ENCODE measurements around the gene ATP6V0C. TPM values are rescaled to one million over a fixed set of nuclear protein-coding genes. Genes with fewer than 3 reads are reported as not detected.
"Not testable (repeated sequence)": the region's sequence is repeated elsewhere in the genome, so short reads cannot be mapped to it uniquely, and the experiment has no call there.

ATP6V0C gene
- total RNA-seq, 2 experiments from 2014 or later: 111 to 115 TPM

DNA sequence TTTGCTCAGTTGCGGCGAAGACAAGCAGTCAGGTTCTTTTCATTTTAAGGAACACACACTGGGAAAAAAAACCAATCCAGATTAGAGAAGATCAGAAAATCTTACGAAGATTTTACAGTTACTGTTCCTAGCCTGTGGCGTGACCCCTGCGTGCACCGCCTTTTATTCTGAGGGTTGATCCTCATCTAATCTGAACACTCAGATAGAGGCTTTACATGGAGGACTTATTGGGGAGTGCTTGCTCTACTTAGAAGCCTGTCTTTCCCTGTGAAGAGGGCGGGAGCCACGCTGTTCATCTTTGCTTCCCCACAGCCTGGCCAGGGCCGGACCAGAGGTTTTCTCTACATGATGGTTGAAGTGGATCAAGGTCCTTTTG lies 37.4 kb upstream of the ATP6V0C start:
- Mint-ChIP-seq H3K27ac (no peak overlapping the region), H3K27me3 (peaks cover 12% of the 10 kb centered on the region), H3K9me3 (no peaks in the 10 kb centered on the region), H3K4me3 (peak overlapping the region; percentile 57), H3K36me3 (no peaks in the 10 kb centered on the region), H3K4me1 (ENCODE audit: low read depth) (peaks cover 15% of the 10 kb centered on the region)
- POLR2A ChIA-PET: no interaction called here
- DNase-seq: no peak
- intact Hi-C loops (cut with micrococcal nuclease): no loop called here
- CTCF ChIA-PET: no interaction called here

DNA sequence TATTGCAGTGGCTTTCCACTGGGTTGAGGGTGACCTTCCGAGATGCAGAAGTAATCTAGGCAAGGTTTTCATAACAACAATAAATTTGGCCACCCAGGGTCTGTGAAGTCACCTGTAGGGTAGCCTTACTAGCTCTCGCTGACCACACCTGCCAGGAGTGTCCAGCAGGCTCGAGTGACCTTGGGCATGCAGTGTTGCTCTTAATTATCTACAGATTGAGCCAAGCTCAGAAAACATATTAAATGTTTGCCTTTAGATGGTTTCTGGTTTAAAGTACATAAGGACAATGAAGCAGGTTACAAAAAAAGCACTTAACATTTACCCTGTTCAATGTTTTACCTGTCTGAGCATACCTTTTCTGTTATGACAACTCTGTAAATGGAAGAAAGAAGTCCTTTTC lies 37.0 kb upstream of the ATP6V0C start:
- DNase-seq: no peak
- Mint-ChIP-seq H3K4me3 (peak overlapping the region; percentile 57), H3K27me3 (peaks cover 12% of the 10 kb centered on the region), H3K4me1 (ENCODE audit: low read depth) (peaks cover 15% of the 10 kb centered on the region), H3K9me3 (no peaks in the 10 kb centered on the region), H3K36me3 (no peaks in the 10 kb centered on the region), H3K27ac (no peak overlapping the region)
- intact Hi-C loops (cut with micrococcal nuclease): no loop called here
- POLR2A ChIA-PET: no interaction called here
- CTCF ChIA-PET: no interaction called here

DNA sequence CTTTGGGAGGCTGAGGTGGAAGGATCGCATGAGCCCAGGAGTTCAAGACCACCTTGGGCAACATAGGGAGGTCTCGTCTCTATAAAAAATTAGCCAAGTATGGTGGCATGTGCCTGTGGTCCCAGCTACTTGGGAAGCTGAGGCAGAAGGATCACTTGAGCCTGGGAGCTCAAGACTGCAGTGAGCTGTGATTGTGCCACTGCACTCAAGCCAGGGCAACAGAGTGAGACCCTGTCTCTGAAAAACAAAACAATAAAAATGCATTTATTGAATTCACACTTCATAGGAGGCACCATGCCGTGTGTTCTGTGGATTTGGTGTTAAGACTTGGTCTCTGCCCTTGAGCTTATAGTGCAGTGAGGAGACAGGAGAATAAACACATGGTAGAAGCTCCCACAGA lies 36.4 kb upstream of the ATP6V0C start:
- Mint-ChIP-seq H3K27me3 (peaks cover 8% of the 10 kb centered on the region), H3K4me1 (ENCODE audit: low read depth) (peaks cover 15% of the 10 kb centered on the region), H3K27ac (no peak overlapping the region), H3K4me3 (no peak overlapping the region), H3K9me3 (no peaks in the 10 kb centered on the region), H3K36me3 (no peaks in the 10 kb centered on the region)
- DNase-seq: no peak
- ChIA-PET POLR2A (no interaction called here), CTCF (no interaction called here)
- intact Hi-C loops (cut with micrococcal nuclease): no loop called here

DNA sequence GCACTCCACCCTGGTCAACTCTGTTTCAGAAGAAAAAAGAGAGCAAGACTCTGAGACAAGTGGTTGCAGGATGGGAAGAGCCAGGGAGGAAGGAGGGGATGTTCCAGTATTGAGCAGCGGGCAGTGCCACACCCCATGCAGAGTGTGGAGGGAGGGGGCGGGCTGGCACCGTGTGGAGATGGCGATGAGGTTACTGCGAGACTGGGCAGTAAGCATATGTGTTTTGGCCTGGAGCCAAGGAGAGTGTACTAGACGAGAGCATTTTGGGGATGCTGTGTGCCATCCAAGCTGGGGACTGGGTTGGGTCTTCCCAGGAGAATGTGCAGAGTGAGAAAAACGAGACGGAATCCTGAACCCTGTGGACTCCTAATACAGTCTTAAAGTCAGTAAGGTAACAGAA lies 35.5 kb upstream of the ATP6V0C start:
- CTCF ChIA-PET: no interaction called here
- H3K36me3 Mint-ChIP-seq: no peaks in the 10 kb centered on the region
- POLR2A ChIA-PET: no interaction called here

DNA sequence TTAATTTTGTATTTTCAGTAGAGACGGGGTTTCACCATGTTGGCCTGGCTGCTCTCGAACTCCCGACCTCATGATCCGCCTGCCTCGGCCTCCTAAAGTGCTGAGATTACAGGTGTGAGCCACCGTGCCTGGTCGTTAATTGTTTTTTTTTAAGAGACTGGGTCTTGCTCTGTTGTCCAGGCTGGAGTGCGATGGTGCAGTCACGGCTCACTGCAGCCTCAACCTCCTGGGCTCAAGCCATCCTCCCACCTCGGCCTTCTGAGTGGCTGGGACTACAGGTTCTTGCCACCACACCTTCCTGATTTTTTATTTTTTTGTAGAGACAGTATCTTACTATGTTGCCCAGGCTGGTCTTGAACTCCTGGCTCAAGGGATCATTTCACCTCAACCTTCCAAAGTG lies 33.8 kb upstream of the ATP6V0C start:
- H3K4me1 Mint-ChIP-seq (ENCODE audit: low read depth); CTCF ChIA-PET; H3K27ac Mint-ChIP-seq; H3K9me3 Mint-ChIP-seq; H3K27me3 Mint-ChIP-seq; H3K36me3 Mint-ChIP-seq; H3K4me3 Mint-ChIP-seq; POLR2A ChIA-PET; DNase-seq; intact Hi-C loops (cut with micrococcal nuclease): not testable (repeated sequence)

More for the DNA sequence above, 35.5 kb upstream of the ATP6V0C start:
- no peak for DNase-seq
- Mint-ChIP-seq H3K4me3 (no peak overlapping the region), H3K27ac (no peak overlapping the region), H3K27me3 (peaks cover under 1% of the 10 kb centered on the region), H3K4me1 (ENCODE audit: low read depth) (peaks cover 10% of the 10 kb centered on the region), H3K9me3 (no peaks in the 10 kb centered on the region)
- intact Hi-C loops (cut with micrococcal nuclease): no loop called here

DNA sequence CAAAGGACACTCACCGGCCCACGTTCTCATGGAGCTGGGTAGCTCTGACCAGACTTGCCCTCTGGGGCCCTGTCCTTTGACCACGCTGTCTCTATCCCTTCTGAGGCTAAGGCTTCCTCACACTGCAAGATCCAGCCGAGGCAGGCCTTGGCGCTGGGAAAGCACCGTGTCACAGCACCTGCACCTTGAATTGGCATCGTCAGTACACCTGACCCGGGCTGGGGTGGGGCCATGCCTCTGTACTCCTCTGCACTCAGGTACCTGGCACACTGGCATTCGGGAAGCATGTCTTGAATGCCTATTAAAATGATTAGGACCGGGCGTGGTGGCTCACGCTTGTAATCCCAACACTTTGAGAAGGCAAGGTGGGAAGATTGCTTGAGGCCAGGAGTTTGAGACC lies 32.8 kb upstream of the ATP6V0C start:
- peaks cover 6% of the 10 kb centered on the region for H3K4me1 Mint-ChIP-seq (ENCODE audit: low read depth)
- H3K9me3 Mint-ChIP-seq: no peaks in the 10 kb centered on the region
- no peaks in the 10 kb centered on the region for H3K36me3 Mint-ChIP-seq
- no peak overlapping the region for H3K4me3 Mint-ChIP-seq
- intact Hi-C loops (cut with micrococcal nuclease): no loop called here
- ChIA-PET CTCF (no interaction called here), POLR2A (no interaction called here)
- DNase-seq: no peak
- H3K27me3 Mint-ChIP-seq: no peaks in the 10 kb centered on the region
- H3K27ac Mint-ChIP-seq: no peak overlapping the region

DNA sequence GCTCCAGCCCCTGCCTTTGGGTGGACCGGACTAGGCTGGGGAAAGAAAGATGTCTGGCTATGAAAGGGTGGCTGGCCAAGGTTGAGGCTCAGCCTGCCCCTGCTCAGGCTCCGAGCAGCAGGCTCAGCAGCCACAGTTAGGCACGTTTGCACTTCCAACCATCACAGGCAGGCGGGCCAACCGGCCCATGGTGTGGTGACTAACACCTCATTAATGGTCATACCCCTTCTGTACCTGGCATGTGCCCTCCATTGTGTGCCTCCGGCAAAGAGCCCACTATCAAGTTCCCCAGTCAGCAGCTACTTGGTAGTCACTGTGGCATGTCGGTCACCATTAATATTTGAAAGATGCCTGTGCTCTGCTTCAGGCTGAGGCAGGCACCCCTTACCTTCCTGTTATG lies 32.1 kb upstream of the ATP6V0C start:
- Mint-ChIP-seq H3K27me3 (no peaks in the 10 kb centered on the region), H3K9me3 (no peaks in the 10 kb centered on the region), H3K4me1 (ENCODE audit: low read depth) (peaks cover 3% of the 10 kb centered on the region), H3K27ac (no peak overlapping the region), H3K4me3 (no peak overlapping the region), H3K36me3 (no peaks in the 10 kb centered on the region)
- intact Hi-C loops (cut with micrococcal nuclease): no loop called here
- DNase-seq: no peak
- POLR2A ChIA-PET: no interaction called here
- CTCF ChIA-PET: no interaction called here

DNA sequence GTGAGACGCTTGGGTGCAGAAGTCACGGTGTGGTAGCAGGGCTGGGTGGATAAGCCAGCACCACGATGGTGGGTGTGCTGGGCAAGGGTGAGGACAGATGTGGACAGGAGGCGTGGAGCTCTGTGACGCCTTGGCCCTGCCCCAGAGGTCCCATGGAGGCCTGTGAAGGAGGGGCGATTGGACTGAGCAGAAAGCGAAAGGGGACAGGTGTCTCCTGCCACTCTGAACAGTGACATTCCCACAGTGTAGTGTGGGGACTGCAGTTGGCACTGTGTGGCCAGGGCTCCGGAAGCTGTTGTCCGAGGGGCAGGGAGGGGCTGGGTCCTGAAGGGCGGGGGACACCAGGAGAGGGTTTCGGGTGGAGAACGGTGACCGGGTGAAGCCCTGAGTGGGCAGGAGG lies 31.5 kb upstream of the ATP6V0C start:
- intact Hi-C loops (cut with micrococcal nuclease): no loop called here
- ChIA-PET POLR2A (no interaction called here), CTCF (no interaction called here)
- no peak overlapping the region for H3K4me3 Mint-ChIP-seq
- H3K9me3 Mint-ChIP-seq: no peaks in the 10 kb centered on the region
- no peaks in the 10 kb centered on the region for H3K27me3 Mint-ChIP-seq
- DNase-seq: no peak
- no peak overlapping the region for H3K27ac Mint-ChIP-seq
- H3K4me1 Mint-ChIP-seq (ENCODE audit: low read depth): peaks cover 9% of the 10 kb centered on the region
- H3K36me3 Mint-ChIP-seq: no peaks in the 10 kb centered on the region

DNA sequence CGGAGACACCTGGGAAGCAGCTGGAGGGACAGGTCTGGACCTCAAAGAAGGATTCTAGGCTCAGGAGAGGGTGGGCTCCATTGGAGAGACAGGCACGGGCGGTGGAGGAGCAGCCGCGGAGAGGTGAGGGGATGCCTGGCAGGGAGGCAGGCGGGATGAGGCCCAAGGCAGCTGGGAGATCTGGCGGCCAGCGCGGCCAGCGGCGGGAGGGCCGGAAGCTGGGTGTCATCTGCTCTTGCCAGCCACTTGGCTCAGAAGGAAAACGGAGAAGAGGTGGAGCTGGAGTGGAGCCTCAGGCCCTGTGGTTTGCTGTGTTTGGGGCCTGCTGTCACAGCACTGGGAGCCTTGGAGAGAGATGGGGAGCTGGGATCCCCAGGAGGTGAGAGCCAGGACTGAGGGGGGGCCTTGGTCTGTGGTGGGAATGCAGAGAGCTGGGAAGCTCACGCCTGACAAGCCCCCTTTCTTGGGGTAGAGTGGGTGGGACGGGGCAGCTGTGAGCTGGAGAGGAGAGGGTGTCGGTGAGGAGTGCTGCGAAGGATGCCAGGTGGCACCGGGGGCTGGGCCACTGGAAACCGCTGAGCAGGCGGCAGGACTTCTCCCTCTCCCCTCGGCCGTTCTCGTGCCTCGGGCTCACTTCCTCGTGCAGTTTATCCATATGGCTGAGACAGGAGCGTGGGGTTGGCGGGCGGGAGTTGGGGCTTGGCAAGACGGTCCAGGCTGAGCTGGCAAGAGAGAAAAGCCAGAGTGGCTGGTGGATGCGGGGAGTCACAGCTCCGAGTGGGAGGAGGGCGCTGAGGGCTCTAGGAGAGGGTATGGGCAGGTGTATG lies 30.8 kb upstream of the ATP6V0C start:
- Mint-ChIP-seq H3K4me1 (ENCODE audit: low read depth) (peaks cover 13% of the 10 kb centered on the region), H3K36me3 (no peaks in the 10 kb centered on the region), H3K27ac (no peak overlapping the region), H3K27me3 (no peaks in the 10 kb centered on the region), H3K9me3 (no peaks in the 10 kb centered on the region), H3K4me3 (no peak overlapping the region)
- intact Hi-C loops (cut with micrococcal nuclease): no loop called here
- no peak for DNase-seq
- ChIA-PET CTCF (interaction anchor here (0.6 to 1.0 kb wide), 2 partner anchors 18 to 232 kb away, joined by 3 to 4 read pairs; no protein-coding TSS in a partner anchor), POLR2A (no interaction called here)

DNA sequence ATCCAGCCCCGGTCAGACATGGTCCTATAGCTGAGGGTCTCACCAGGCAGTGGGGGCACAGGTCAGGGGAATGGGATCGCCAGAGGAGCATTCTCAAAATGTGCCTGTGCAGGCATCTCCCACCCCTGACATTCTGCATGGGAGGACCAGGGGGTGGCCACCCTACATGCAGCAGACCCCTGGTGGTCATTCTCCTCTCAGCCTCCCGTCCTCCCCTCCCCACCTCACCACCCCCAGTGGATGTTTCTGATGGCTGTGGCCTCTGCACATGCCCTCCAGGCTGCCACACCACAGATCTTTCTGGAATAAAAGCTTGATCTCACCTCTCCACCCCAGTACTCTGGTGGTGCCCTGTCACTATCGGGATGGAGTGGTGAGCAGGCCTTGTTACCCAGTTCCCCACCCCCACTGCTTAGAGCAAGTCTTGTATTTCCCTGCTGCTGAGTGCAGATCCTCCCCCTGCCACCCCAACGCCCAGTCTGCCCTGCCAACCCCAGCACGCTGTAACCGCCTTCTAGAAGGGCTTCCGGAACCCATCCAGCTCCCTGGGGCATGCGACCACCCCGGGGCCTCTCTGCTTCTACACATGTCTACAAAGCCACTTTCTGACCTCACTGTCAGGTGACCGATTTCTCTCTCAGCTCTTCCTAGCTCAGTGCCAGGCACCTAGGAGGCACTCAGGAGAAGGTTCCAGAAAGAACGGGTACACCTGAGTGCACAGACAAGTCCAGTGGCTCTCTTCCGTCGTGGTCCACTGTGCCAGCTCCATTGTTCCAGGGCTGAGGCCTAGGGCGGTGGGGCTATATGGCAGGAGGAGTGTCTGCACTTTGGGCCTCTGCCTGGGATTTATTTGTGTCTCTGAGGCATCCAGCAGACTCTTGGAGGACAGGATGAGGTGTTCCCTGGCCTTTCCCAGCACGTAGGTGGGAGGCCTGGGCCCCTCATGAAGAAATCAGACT lies 29.5 kb upstream of the ATP6V0C start:
- no peaks in the 10 kb centered on the region for H3K9me3 Mint-ChIP-seq
- intact Hi-C loops (cut with micrococcal nuclease): no loop called here
- DNase-seq: no peak
- no peak overlapping the region for H3K4me3 Mint-ChIP-seq
- peaks cover 13% of the 10 kb centered on the region for H3K4me1 Mint-ChIP-seq (ENCODE audit: low read depth)
- ChIA-PET CTCF (interaction anchor here (1.4 kb wide), 1 partner anchor 17 kb away, joined by 3 read pairs; no protein-coding TSS in a partner anchor), POLR2A (no interaction called here)
- no peaks in the 10 kb centered on the region for H3K36me3 Mint-ChIP-seq
- no peaks in the 10 kb centered on the region for H3K27me3 Mint-ChIP-seq
- no peak overlapping the region for H3K27ac Mint-ChIP-seq

DNA sequence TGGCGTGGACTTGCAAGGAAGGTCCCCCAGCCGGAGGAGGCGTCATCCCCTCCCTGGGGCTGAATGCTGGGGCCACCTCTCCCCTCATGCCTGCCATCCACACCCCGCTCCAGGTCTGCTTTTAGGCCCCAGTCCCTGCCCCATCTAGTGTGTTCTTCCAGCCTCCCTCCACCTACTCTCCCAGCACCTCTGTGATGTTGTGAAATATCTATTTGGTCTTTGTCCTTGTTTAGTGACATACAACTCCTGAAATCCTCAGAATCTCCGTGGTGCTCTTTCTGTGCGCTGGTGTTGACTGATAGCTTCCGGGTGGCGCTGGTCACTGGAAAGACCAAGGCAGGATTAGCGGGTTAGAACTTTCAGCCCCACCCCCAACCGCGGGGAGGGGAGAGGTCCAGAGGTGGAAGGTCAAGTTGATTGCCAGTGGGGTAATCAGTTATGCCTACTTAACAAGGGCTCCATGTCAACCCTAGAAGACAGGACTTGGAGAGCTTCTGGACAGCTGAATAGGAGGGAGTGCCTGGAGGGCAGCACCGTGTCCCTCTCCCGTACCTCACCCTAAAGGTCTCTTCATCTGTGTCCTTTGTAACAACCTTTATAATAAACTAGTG lies 28.7 kb upstream of the ATP6V0C start:
- intact Hi-C loops (cut with micrococcal nuclease): no loop called here
- ChIA-PET POLR2A (interaction anchor here (1.0 kb wide), 1 partner anchor 24 kb away, joined by 3 read pairs; no protein-coding TSS in a partner anchor), CTCF (interaction anchor here (1.4 kb wide), 1 partner anchor 16 kb away, joined by 3 read pairs; no protein-coding TSS in a partner anchor)

More for the DNA sequence above, 28.7 kb upstream of the ATP6V0C start:
- Mint-ChIP-seq H3K27ac (no peak overlapping the region), H3K4me3 (no peak overlapping the region), H3K4me1 (ENCODE audit: low read depth) (peaks cover 13% of the 10 kb centered on the region), H3K36me3 (no peaks in the 10 kb centered on the region), H3K9me3 (no peaks in the 10 kb centered on the region), H3K27me3 (no peaks in the 10 kb centered on the region)
- DNase-seq: no peak

All from activated CD4-positive, alpha-beta memory T cell treated with anti-CD3 and anti-CD28 coated beads for 36 hours (primary cell).